SK-N-SH (cell line): ENCODE results near the gene DTNA. TPM values are rescaled to one million over a fixed set of nuclear protein-coding genes. Genes with fewer than 3 reads are reported as not detected.

ENCODE experiments used
- CTCF ChIA-PET: fragments of 300-600, 350-600 bp; formaldehyde crosslinking; extraction: SDS; loops from one replicate; lab custom pipeline; 2021; lab: Yijun Ruan, JAX
- POLR2A ChIA-PET: fragments of 350-600 bp; sonication (Branson Sonifier 250); formaldehyde crosslinking; extraction: SDS; loops from one replicate; lab custom pipeline; 2020; ENCODE audit warnings: antibody characterized with exemption, inconsistent platforms; lab: Yijun Ruan, JAX
- DNase-seq: peaks from one replicate; pipeline ENCODE4 v3.0.0; 2012
- H2AFZ ChIP-seq: fragments of 200-600 bp; sonication (generic); 2 replicates; pipeline ENCODE4 v1.8.1; 2016; ENCODE audit warnings: antibody characterized with exemption, mild to moderate bottlenecking, low read depth
- H3F3A ChIP-seq: fragments of 200-600 bp; sonication (generic); replicated peaks from 2 replicates; pipeline ENCODE3; 2016; ENCODE audit warnings: antibody characterized with exemption, mild to moderate bottlenecking; ENCODE audit not compliant: insufficient read depth
- H3K27ac ChIP-seq, 2 experiments: fragments of 200-500 bp in 1 of 2; fragments of 200-600 bp in 1 of 2; sonication (Bioruptor generic) in 1 of 2; sonication (generic), shearing (Covaris generic) in 1 of 2; 2 replicates each; pipeline versions ENCODE4 v1.5.1 to v1.6.1; 2014 to 2016; ENCODE audit warnings: low read depth in 2 of 2, inconsistent platforms in 1 of 2, low read length in 1 of 2, mild to moderate bottlenecking in 1 of 2, mixed read lengths in 1 of 2
- H3K27me3 ChIP-seq: fragments of 200-600 bp; sonication (generic), shearing (Covaris generic); 2 replicates; pipeline ENCODE4 v1.6.1; 2016; ENCODE audit warnings: mixed run types; ENCODE audit not compliant: insufficient read depth
- H3K36me3 ChIP-seq, 2 experiments: fragments of 200-500 bp in 1 of 2; fragments of 200-600 bp in 1 of 2; sonication (Bioruptor generic) in 1 of 2; sonication (generic) in 1 of 2; replicated peaks in 1 of 2; 2 replicates each; pipeline versions ENCODE3 to v1.5.1; 2014 to 2016; ENCODE audit warnings: low read length in 1 of 2, mild to moderate bottlenecking in 1 of 2; ENCODE audit not compliant: insufficient read depth in 2 of 2, control insufficient read depth in 1 of 2
- H3K4me1 ChIP-seq, 2 experiments: fragments of 200-500 bp in 1 of 2; fragments of 200-600 bp in 1 of 2; sonication (Bioruptor generic) in 1 of 2; sonication (generic), shearing (Covaris generic) in 1 of 2; 2 replicates each; pipeline versions ENCODE4 v1.5.1 to v1.6.1; 2014 to 2016; ENCODE audit warnings: low read depth in 1 of 2, low read length in 1 of 2, mixed run types in 1 of 2; ENCODE audit not compliant: insufficient read depth in 2 of 2, control insufficient read depth in 1 of 2
- H3K4me2 ChIP-seq: fragments of 200-600 bp; sonication (generic), shearing (Covaris generic); 2 replicates; pipeline ENCODE4 v1.6.1; 2017; ENCODE audit warnings: mixed run types
- H3K4me3 ChIP-seq, 2 experiments: fragments of 200-500 bp in 1 of 2; fragments of 200-600 bp in 1 of 2; sonication (Bioruptor generic) in 1 of 2; sonication (generic), shearing (Covaris generic) in 1 of 2; 2 replicates each; pipeline versions ENCODE4 v1.5.1 to v1.8.1; 2014 to 2016; ENCODE audit warnings: low read depth in 2 of 2, inconsistent platforms in 1 of 2, low read length in 1 of 2, mild to moderate bottlenecking in 1 of 2, mixed read lengths in 1 of 2, moderate library complexity in 1 of 2
- H3K79me2 ChIP-seq: fragments of 200-600 bp; sonication (generic); 2 replicates; pipeline ENCODE4 v1.8.1; 2017; ENCODE audit warnings: mild to moderate bottlenecking; ENCODE audit not compliant: insufficient read depth
- H3K9ac ChIP-seq: fragments of 200-600 bp; sonication (generic); 2 replicates; pipeline ENCODE4 v1.6.1; 2017; ENCODE audit warnings: mixed run types
- H3K9me2 ChIP-seq: fragments of 200-600 bp; sonication (generic); 2 replicates; pipeline ENCODE4 v1.6.1; 2017; ENCODE audit warnings: mixed run types
- H3K9me3 ChIP-seq: fragments of 200-600 bp; sonication (generic); 2 replicates; pipeline ENCODE4 v1.6.1; 2017; ENCODE audit warnings: mixed run types, mild to moderate bottlenecking, moderate library complexity
- H4K20me1 ChIP-seq: fragments of 200-600 bp; sonication (generic); 2 replicates; pipeline ENCODE4 v1.6.1; 2017; ENCODE audit warnings: mild to moderate bottlenecking, mixed run types; ENCODE audit not compliant: insufficient read depth
- EZH2phosphoT487 ChIP-seq: fragments of 200-600 bp; sonication (generic); IDR thresholded peaks from 2 replicates; pipeline ENCODE4 v1.6.1; 2017; ENCODE audit warnings: low read depth, mixed run types, mild to moderate bottlenecking, antibody characterized with exemption, moderate library complexity, borderline replicate concordance
- FOXJ3 ChIP-seq: sonication (generic); formaldehyde crosslinking; IDR thresholded peaks from 2 replicates; pipeline ENCODE4 v1.5.1; 2020; ENCODE audit warnings: mild to moderate bottlenecking, missing genetic modification reagents
- FOXM1 ChIP-seq: IDR thresholded peaks from 2 replicates; pipeline ENCODE4 v1.4.0; 2012; ENCODE audit warnings: low read depth, mild to moderate bottlenecking
- GATA2 ChIP-seq: sonication (generic); formaldehyde crosslinking; IDR thresholded peaks from 2 replicates; pipeline ENCODE4 v1.5.0; 2020; ENCODE audit warnings: mild to moderate bottlenecking, missing genetic modification reagents
- JUND ChIP-seq: IDR thresholded peaks from 2 replicates; pipeline ENCODE4 v1.4.0; 2012
- NFIC ChIP-seq: IDR thresholded peaks from 2 replicates; pipeline ENCODE4 v1.4.0; 2012; ENCODE audit warnings: borderline replicate concordance
- POLR2AphosphoS5 ChIP-seq: IDR thresholded peaks from 2 replicates; pipeline ENCODE4 v1.6.1; 2012; ENCODE audit warnings: low read depth, low read length
- RCOR1 ChIP-seq: fragments of 150-350 bp; IDR thresholded peaks from 2 replicates; pipeline ENCODE4 v1.6.1; 2017; ENCODE audit warnings: antibody characterized with exemption, low read length
- RFX5 ChIP-seq: IDR thresholded peaks from 2 replicates; pipeline ENCODE4 v1.6.1; 2012; ENCODE audit warnings: mild to moderate bottlenecking, improper control_type of control experiment, low read length
- TEAD4 ChIP-seq: IDR thresholded peaks from 2 replicates; pipeline ENCODE4 v1.4.0; 2012; ENCODE audit warnings: mild to moderate bottlenecking, borderline replicate concordance; ENCODE audit not compliant: insufficient read depth
- WGBS: methylation state at CpG from one replicate; pipeline ENCODE4 v1.1.6; 2017; ENCODE audit warnings: low lambda C conversion rate; 5-methylcytosine and 5-hydroxymethylcytosine counted together
- polyA plus RNA-seq, 3 experiments: library from polyadenylated mRNA; depleted of rRNA; stranded (reverse); fragments of >200 nt; gene quantifications; 2 replicates each; pipeline ENCODE4 v1.2.3, GENCODE V29; 2012
- TF ChIP-seq, protein P1 (sequence below): fragments of 150-350 bp; IDR thresholded peaks from 2 replicates; pipeline ENCODE4 v1.6.1; 2017; ENCODE audit warnings: antibody characterized with exemption, low read length, low read depth, borderline replicate concordance
- TF ChIP-seq, protein P2 (sequence below): IDR thresholded peaks from 2 replicates; pipeline ENCODE4; 2012
- TF ChIP-seq, protein P3 (sequence below): fragments of 150-350 bp; IDR thresholded peaks from 2 replicates; pipeline ENCODE4 v1.6.1; 2016; ENCODE audit warnings: mild to moderate bottlenecking, low read depth, low read length
- TF ChIP-seq, protein P4 (sequence below): IDR thresholded peaks from 2 replicates; pipeline ENCODE4 v1.4.0; 2012; ENCODE audit warnings: low read depth
- TF ChIP-seq, protein P5 (sequence below): IDR thresholded peaks from 2 replicates; pipeline ENCODE4 v1.6.1; 2012; ENCODE audit warnings: mild to moderate bottlenecking, low read depth, low read length, moderate library complexity

The DTNA gene
- polyA plus RNA-seq, 1 of the 3 experiments (the other 2 are of a cell fraction): 7.9 TPM

DNA sequence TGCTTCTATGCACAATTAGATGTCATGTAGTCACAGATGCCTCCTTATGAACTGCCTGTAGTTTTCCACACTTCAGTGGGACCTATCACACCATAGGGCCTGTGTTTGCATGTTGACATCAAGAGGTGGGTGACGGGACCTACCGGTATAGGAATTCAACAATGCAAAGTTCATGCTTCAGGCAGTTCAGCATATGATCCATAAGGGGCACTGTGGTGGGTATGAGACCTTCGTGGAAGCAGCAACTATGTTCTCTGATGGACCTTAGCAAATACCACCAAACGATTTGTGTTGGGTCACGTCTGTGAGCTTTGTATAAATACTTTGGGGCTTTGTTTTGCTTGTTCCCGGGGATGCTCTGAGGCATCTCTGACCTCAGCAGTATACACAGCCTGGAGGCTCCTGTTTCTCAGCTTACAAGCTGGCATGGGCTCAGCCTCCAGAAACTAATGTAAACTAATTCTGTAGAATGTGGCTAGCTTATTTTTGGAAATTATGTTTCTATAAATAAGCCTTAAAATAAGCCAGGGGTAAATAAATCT, 111.6 kb downstream of the DTNA start:
- DNase-seq: no peak
- CTCF ChIA-PET: interaction anchor here (0.8 kb wide), 1 partner anchor 8 kb away, joined by 3 read pairs; no protein-coding TSS in a partner anchor
- H3K79me2 ChIP-seq: no peaks in the 10 kb centered on the region

DNA sequence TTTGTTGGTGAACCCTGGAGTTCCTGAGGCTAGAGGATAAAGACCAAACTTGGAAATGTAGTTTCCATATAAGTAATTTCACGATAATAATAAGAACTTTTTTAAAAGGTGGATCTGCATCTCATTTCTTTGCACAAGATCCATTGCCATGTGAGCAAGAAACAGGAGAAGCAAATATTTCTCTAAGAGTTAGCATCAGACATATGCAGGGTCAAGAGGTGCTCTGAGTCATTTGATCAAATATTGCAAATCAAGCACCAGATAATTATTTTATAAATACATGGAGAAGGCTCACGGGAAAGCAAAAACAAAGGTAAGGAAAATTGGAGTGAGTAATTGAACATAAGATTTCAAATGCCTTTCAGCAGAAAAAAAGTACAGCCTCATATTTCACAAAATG, 118.0 kb downstream of the DTNA start:
- Histone ChIP-seq H3K4me3 (no peak overlapping the region), H3K9ac (no peak overlapping the region), H3K36me3 (no peaks in the 10 kb centered on the region), H3F3A (no peaks in the 10 kb centered on the region), H3K9me3 (no peaks in the 10 kb centered on the region), H3K27me3 (no peaks in the 10 kb centered on the region), H3K79me2 (no peaks in the 10 kb centered on the region), H3K27ac (no peak overlapping the region), H3K4me1 (no peaks in the 10 kb centered on the region), H2AFZ (no peak overlapping the region), H4K20me1 (no peaks in the 10 kb centered on the region), H3K9me2 (no peaks in the 10 kb centered on the region), H3K4me2 (no peak overlapping the region)
- POLR2A ChIA-PET: no interaction called here
- DNase-seq: no peak
- WGBS: 84% methylated on average over 2 of the region's 2 CpGs
- no peak for TF ChIP-seq FOXJ3 (CRISPR knock-in tag)
- TF ChIP-seq, protein P1, sequence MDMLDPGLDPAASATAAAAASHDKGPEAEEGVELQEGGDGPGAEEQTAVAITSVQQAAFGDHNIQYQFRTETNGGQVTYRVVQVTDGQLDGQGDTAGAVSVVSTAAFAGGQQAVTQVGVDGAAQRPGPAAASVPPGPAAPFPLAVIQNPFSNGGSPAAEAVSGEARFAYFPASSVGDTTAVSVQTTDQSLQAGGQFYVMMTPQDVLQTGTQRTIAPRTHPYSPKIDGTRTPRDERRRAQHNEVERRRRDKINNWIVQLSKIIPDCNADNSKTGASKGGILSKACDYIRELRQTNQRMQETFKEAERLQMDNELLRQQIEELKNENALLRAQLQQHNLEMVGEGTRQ: no peak
- CTCF ChIA-PET: no interaction called here

More for the DNA sequence above, 111.6 kb downstream of the DTNA start:
- Histone ChIP-seq H3K27me3 (no peaks in the 10 kb centered on the region), H3K9me3 (no peaks in the 10 kb centered on the region), H2AFZ (no peak overlapping the region), H3K27ac (no peak overlapping the region), H4K20me1 (no peaks in the 10 kb centered on the region), H3K36me3 (peaks cover 0 to 2% of the 10 kb centered on the region in 2 experiments), H3F3A (no peaks in the 10 kb centered on the region), H3K4me2 (no peak overlapping the region), H3K9me2 (no peaks in the 10 kb centered on the region), H3K4me1 (no peaks in the 10 kb centered on the region), H3K9ac (no peak overlapping the region), H3K4me3 (no peak overlapping the region)
- TF ChIP-seq POLR2AphosphoS5 (no peak), JUND (no peak), TEAD4 (no peak), RFX5 (no peak)
- 79% methylated on average over 4 of the region's 6 CpGs for WGBS
- POLR2A ChIA-PET: no interaction called here

DNA sequence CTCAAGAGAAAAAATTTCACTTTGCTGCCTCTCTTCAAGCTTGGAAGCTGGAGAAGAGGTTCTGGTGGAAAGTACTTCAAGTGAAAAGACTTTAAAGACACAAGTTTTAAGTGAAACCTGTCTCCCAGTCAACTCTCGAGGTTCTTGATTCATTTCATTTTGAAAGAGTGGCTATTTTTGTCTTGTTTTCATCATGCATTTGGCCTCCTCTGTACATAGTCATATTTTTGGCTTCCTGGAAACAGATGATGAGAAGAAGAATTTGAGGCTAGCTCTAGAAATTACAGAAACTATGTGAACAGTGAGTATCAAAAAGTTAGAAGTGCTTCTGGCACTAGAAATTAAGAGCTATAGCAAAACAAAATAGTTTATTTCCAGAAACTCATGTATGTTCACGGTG, 124.8 kb downstream of the DTNA start:
- Histone ChIP-seq H3F3A (no peaks in the 10 kb centered on the region), H3K9me2 (no peaks in the 10 kb centered on the region), H4K20me1 (no peaks in the 10 kb centered on the region), H3K27ac (no peak overlapping the region), H3K4me3 (no peak overlapping the region), H3K36me3 (no peaks in the 10 kb centered on the region), H3K79me2 (no peaks in the 10 kb centered on the region), H3K9me3 (no peaks in the 10 kb centered on the region), H3K4me1 (no peaks in the 10 kb centered on the region), H2AFZ (no peak overlapping the region), H3K27me3 (no peaks in the 10 kb centered on the region), H3K4me2 (no peak overlapping the region), H3K9ac (no peak overlapping the region)
- ChIA-PET CTCF (interaction anchor here (0.6 kb wide), 1 partner anchor 127 kb away, joined by 3 read pairs; no protein-coding TSS in a partner anchor), POLR2A (no interaction called here)
- no peak for DNase-seq
- 47% methylated on average over 2 of the region's 2 CpGs for WGBS
- TF ChIP-seq, protein P2, sequence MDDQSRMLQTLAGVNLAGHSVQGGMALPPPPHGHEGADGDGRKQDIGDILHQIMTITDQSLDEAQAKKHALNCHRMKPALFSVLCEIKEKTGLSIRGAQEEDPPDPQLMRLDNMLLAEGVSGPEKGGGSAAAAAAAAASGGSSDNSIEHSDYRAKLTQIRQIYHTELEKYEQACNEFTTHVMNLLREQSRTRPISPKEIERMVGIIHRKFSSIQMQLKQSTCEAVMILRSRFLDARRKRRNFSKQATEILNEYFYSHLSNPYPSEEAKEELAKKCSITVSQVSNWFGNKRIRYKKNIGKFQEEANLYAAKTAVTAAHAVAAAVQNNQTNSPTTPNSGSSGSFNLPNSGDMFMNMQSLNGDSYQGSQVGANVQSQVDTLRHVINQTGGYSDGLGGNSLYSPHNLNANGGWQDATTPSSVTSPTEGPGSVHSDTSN: no peak
- TF ChIP-seq TEAD4 (no peak), RCOR1 (no peak), NFIC (no peak), GATA2 (CRISPR knock-in tag) (no peak), FOXM1 (no peak), EZH2phosphoT487 (no peak)
- TF ChIP-seq, protein P3, sequence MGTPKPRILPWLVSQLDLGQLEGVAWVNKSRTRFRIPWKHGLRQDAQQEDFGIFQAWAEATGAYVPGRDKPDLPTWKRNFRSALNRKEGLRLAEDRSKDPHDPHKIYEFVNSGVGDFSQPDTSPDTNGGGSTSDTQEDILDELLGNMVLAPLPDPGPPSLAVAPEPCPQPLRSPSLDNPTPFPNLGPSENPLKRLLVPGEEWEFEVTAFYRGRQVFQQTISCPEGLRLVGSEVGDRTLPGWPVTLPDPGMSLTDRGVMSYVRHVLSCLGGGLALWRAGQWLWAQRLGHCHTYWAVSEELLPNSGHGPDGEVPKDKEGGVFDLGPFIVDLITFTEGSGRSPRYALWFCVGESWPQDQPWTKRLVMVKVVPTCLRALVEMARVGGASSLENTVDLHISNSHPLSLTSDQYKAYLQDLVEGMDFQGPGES: no peak
- TF ChIP-seq, protein P4, sequence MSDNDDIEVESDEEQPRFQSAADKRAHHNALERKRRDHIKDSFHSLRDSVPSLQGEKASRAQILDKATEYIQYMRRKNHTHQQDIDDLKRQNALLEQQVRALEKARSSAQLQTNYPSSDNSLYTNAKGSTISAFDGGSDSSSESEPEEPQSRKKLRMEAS: no peak
- TF ChIP-seq, protein P5, sequence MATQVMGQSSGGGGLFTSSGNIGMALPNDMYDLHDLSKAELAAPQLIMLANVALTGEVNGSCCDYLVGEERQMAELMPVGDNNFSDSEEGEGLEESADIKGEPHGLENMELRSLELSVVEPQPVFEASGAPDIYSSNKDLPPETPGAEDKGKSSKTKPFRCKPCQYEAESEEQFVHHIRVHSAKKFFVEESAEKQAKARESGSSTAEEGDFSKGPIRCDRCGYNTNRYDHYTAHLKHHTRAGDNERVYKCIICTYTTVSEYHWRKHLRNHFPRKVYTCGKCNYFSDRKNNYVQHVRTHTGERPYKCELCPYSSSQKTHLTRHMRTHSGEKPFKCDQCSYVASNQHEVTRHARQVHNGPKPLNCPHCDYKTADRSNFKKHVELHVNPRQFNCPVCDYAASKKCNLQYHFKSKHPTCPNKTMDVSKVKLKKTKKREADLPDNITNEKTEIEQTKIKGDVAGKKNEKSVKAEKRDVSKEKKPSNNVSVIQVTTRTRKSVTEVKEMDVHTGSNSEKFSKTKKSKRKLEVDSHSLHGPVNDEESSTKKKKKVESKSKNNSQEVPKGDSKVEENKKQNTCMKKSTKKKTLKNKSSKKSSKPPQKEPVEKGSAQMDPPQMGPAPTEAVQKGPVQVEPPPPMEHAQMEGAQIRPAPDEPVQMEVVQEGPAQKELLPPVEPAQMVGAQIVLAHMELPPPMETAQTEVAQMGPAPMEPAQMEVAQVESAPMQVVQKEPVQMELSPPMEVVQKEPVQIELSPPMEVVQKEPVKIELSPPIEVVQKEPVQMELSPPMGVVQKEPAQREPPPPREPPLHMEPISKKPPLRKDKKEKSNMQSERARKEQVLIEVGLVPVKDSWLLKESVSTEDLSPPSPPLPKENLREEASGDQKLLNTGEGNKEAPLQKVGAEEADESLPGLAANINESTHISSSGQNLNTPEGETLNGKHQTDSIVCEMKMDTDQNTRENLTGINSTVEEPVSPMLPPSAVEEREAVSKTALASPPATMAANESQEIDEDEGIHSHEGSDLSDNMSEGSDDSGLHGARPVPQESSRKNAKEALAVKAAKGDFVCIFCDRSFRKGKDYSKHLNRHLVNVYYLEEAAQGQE: no peak
